Activated naive CD8-positive, alpha-beta T cell treated with anti-CD3 and anti-CD28 coated beads, Interleukin-2, amount 50 U/mL, for 16 hours (primary cell): Measurements from ENCODE around the gene SLC8A2.

ENCODE experiments used
- DNase-seq: peaks from one replicate; pipeline ENCODE4 v3.0.0-alpha.2; 2020; ENCODE audit warnings: low read depth, low spot score

The SLC8A2 gene, protein sequence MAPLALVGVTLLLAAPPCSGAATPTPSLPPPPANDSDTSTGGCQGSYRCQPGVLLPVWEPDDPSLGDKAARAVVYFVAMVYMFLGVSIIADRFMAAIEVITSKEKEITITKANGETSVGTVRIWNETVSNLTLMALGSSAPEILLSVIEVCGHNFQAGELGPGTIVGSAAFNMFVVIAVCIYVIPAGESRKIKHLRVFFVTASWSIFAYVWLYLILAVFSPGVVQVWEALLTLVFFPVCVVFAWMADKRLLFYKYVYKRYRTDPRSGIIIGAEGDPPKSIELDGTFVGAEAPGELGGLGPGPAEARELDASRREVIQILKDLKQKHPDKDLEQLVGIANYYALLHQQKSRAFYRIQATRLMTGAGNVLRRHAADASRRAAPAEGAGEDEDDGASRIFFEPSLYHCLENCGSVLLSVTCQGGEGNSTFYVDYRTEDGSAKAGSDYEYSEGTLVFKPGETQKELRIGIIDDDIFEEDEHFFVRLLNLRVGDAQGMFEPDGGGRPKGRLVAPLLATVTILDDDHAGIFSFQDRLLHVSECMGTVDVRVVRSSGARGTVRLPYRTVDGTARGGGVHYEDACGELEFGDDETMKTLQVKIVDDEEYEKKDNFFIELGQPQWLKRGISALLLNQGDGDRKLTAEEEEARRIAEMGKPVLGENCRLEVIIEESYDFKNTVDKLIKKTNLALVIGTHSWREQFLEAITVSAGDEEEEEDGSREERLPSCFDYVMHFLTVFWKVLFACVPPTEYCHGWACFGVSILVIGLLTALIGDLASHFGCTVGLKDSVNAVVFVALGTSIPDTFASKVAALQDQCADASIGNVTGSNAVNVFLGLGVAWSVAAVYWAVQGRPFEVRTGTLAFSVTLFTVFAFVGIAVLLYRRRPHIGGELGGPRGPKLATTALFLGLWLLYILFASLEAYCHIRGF

DNA sequence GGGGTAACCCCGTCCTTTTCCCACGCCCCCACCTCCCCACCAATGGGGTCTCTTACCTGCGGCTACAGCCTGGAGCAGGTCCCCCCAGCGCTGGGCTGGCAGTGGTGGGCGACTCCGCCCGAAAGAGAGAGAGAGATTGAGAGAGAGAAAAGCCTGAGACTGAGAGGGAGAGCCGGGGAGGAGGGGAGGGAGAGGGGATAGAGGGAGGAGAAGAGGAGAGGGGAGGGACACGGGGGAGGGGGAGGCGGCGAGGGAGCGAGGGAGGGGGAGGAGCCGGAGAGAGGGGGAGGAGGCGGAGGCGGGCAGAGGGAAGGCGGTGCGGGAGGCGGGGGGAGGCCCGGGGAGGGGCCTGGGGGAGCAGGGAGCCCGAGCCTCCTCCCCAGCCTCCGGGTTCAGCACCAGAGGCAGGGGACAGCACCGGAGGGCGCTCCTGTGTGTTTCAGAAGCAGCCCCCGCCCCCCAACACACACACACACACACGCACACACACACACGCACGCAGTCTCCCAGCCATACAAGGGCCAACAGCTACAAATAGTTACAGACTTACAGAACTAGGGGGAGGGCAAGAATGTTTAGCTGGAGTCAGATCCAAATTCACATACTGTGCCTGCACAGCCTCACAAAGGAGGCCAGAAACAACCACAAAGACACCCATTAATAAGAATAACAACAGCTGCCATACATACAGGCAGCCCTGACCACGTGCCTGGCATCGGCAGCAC, at the start of gene SLC8A2:
TSS of gene SLC8A2 (minus strand) at position 161 of the 725 bp plus-strand sequence. CDS start 5,490 bp downstream, outside the sequence.
- DNase-seq, result peak; percentile 35

DNA sequence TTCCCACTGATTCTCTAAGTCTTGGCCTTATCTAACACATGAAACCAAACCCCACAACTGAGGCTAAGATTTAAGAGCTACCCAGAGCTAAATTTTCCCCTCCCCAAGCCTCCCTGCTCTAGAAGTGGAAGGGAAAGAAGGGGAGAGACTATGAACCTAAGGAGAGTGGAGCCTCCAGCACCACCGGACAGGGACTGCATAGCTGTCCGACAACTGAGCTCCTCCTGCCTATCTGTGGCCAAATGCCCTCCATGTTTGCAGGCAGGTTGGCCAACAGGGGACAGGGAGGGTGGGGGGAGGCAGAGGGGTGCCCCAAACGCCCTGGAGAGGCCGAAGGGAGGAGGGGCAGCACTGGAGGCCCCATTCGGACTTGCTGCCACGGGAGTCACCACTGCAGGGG, 49.1 kb upstream of the SLC8A2 start:
- DNase-seq, result no peak

DNA sequence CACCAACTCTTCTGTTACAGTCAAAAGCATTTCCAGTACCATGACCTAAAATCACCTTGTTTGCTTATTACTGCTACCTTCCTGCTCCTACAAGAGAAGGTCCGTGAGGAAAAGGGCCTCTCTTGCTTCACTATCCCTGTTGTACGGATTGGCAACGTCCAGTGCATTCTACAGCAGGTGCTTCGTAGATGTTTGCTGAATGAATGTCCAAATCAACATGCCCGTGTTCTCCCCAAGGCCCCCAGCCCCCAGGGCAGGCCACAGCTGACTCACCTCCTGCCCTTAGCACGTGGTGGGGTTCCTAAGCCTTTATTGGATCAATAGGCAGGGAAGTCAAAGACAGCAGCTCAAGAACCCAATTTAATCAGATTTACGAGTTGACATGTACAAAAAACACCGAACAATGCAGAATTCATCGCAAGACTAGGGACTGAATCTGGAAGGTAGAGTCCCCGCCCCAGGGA, 48.7 kb upstream of the SLC8A2 start:
- no peak for DNase-seq

DNA sequence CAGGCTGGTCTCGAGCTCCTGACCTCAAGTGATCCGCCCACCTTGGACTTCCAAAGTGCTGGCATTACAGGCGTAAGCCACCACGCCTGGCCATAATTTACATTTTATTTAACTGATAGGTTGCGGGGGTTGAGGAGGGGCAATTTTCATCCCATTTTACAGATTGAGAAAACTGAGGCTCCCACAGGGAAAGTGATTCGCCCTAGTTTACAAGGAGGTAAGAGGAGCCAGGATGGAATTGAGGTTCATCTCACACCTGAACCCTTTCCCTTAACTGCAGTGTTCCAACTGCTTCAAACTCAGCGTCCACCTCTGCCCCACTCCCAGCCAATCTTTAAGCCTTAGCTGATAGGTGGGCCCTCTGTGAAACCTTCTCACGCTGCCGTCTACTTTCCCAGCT, 47.2 kb upstream of the SLC8A2 start:
- no peak for DNase-seq

DNA sequence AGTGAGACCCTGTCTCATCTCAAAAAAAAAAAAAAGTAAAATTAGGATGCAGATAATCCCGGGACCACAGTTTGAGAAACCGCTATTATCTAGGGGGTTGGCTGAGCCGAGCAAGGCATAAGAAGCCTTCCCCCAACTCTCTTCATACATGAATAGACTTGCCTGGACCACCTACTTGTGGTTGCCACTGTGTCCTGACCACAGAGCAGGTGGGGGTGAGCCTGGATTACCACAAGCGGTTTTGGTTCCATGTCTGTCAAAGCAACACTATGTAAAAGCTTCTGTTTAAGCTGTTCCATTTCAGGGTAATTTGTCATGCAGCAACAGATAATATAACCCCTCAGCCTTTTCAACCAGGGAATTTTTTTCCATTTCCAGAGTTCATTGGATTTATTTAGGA, 46.4 kb upstream of the SLC8A2 start:
- peak; percentile 65 for DNase-seq

DNA sequence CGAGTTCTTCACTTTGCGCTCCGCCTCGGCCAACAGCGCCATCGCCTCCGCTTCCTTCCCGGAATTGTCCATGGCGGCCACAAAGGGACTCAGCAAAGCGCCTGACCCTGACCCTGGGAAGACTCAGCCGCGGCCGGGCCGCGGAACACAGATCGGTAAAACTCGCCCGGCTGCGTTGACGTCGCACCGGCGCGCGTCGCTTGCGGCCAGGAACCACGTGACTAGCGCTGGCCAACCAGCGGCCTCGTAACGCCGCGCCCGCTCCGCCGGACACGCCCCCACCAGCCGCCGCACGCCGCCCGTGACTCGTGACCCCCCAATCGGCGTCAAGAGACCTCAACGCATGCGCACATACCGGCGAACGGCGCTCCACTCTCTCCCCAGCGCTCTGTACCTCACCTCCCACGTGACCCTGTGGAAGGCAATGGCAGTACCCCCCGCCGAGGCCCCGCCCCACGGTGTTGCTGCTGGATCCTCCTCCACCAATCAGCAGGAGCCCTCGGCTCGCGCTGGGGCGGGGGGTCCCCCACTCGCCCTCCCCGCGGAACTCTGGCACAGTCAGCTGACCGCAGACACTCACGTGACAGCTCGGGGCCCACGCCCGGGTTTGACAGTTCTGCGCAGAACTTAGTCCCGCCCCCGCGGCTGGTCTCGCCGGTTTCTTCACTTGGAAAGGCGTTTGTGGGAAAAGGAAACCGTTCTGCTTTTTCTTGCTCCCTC, 43.3 kb upstream of the SLC8A2 start, which contains the start of gene NAPA:
TSS of gene NAPA (minus strand) at position 195 of the 720 bp plus-strand sequence. CDS start at position 72, 123 bp downstream.
- DNase-seq, result peak; percentile 100

DNA sequence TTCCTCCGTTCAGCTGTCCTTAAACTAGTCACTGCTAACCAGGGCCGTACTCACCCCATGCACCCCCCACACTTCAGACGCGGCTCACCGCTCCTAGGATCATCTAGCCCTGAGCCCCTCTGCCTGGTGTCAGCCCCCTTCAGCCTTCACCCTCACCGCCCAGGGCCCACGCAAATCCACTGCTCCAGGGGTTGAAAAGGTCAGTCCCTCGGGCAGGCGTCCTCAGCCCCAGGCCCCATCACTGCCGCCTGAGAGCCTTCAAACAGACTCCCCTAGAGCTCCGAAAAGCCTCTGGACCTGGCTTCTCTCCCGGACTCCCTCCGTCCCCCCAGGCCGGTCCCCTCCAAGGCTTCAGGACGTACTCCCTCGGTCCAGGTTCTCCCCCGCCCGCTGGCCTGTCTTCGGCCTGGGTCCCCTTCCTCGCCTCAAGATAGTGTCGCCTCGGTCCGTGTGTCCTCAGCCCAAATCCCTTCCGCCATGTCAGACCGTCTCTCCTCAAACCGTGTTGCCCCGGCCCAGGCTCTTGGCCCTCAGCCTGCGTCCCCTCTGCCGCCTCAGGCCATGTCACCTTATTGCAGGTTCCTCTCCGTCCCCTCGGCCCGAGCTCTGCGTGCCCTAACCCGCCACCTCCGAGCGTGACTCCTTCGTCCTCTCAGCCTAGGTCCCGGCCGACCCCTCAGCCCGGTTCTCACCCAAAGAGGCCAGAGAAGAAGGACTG, 42.6 kb upstream of the SLC8A2 start:
- no peak for DNase-seq

DNA sequence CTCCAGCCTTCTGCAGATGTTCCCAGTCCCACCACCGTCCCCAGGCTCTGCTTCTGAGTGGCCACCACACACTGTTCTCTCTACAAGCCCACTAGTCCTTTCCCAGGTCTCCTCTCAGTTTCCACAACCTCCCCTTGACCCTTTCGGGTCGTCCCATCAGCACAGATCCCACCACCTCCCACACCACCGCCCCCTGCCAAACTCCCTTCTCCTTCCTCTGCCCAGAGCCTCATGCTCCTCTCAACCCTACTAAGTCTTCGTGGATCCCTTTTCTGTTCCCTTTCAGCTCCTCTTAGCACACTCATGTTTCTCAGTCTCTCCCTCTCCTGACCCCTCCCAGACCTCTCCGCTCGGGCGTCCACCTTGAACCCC, 41.2 kb upstream of the SLC8A2 start:
- no peak for DNase-seq

DNA sequence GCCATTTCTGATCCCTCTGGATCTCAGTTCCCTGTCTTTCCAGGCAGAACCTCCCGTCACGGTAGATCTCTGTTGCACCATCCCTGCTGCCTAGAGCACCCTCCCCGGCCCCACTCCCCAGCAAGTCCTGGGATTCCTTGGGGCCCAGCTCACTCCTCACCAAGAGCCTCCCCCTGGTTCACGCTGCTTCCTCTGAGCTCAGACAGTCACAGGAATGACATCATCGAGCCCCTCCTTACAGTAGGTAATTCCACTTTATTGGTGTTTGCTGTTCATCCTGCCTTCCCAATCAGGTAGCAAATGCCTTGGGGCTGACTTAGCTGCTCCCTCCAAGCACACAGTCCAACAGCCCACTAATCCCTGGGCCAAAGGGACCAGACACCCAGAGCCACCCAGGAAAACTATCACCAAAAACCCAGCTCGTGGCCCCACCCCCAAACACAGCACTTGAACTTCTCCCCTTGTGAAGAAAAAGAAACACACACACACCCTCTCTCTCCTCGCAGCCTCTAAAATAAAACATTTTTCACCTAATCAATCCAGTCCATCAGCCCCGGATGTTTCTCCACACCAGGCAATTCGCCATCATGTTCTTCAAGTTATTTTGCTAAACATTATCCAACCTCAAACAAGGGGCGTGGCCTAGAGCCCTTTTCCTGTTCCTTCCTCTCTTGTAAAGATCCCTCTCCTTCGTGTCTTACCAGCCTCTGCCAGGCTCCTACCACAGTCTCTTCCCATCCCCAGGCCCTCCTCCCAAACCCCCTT, 40.7 kb upstream of the SLC8A2 start:
- no peak for DNase-seq

DNA sequence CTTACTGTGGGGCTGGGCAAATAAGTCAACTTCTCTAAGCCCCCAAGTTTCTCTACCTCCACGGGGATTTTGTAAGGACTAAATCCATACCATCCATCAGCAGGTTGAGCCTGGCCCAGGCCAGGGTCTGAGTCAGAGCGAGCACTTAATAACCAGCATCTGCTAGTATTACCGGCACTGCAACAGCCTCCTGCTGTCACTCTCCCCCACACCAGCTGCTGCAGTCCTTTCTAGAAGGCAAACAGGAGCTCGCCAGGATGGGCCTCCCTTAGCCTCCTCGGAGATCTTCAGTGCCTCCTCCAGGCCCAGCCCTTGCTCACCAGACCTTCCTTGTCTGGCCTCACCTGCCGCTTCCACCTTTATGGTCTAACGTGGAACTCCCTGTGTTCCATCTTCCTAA, 40.0 kb upstream of the SLC8A2 start:
- DNase-seq, result no peak

DNA sequence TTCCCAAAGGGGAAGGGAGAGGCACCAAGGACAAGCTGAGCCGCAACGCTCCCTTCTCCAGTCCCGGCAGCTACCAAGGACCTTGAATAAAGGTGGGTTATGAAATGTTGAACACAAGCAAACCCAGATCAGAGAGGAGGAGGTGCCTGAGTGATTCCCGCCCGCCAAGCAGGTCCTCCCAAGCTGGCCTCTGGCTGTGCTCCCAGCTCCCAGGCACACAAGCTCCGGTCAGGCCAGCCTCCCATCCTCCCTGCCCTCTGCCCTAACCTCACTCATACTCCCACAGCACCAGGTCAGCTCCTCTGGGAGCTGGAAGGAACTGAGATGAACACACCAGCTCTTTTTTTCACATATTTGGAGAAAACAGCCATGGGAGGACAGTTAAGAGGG, 39.4 kb upstream of the SLC8A2 start:
- DNase-seq, result no peak

DNA sequence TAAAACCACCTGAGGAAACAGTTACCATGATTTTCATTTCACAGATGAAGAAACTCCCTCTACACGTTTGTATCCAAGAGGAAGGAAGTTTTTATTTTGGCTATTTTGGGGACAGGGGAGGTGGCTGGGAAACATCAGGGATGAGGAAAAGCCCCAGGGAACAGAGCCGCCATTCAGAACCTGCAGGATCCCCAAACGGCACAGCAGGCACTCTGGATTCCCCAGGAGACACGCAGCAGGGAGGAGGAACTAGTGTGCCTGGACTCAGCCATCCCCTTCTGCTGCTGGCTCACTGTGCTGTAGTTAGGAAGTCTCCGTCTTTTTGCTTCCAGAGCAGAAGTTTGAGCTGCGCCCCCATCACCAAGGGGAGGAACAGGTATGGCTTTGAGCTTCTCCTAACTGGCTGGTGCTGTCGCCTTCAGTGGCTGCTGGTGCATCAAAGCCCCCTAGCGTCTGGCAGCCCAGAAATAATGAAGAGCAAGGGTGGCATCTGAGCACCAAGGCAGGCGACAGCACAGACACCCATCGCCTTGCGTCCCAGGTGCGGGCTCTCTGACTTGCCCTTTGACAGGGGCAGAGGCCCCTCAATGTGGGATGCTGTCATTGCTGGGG, 38.9 kb upstream of the SLC8A2 start:
- no peak for DNase-seq

DNA sequence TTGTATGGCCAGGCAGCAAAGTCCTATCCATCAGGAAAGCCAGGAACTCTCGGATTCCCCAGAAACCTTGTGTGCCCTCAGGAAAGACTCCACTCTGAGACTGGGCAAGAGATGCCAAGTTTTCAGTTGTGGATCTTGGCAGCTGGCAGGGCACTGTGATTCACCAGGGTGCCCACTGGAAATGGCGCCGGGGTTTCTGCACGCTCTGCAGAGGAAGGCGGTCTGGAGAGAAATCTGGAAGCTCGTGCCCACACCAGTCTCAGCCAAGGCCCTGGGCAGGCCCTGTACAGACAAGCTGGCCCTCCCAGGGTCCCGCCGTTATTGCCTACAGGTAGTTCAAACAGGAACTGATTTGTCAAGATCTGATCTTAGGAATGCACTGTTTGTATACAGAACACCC, 38.3 kb upstream of the SLC8A2 start:
- DNase-seq, result no peak

DNA sequence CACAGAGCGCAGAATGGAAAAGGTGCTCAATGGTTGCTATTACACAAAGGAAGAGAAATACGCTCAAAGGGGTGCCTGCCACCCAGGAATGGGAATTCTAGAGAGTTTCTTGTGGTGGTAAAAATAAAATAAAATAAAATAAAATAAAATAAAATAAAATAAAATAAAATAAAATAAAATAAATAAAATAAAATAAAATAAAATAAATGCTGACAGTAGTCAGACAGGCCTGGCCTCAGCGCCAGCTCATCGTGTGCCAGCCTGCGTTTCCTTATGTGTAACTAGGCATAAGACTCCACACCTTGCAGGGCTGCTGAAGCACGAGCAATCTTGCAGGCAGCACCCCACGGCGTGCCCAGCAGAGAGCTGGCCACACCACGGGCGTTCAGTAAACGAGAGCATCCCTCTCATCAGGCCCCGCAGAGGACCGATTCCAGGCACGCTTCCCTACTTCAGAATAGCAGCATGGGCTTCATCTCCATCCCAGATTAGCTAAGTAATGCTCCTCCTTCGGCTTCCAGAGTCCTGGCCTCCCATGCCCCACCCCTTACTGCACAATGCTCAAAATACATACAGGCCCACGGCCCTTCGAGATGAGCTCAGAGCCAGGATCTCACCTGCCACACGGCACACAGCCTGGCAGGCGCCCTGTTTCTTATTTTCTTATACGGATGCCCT, 37.6 kb upstream of the SLC8A2 start:
- DNase-seq, result no peak

DNA sequence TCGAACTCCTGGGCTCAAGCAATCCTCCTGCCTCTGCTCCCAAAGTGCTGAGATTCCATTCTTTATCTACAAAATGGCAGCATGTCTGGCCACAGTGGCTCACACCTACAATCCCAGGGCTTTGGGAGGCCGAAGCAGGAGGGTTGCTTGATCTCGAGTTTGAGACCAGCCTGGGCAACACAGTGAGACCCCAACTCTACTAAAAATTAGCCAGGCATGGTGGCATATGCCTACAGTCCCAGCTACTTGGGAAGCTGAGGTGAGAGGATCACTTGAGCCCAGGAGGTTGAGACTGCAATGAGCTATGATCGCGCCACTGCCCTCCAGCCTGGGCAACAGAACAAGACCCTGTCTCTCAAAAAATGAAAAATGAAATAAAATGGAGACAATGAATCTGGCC, 37.0 kb upstream of the SLC8A2 start:
- DNase-seq, result no peak

DNA sequence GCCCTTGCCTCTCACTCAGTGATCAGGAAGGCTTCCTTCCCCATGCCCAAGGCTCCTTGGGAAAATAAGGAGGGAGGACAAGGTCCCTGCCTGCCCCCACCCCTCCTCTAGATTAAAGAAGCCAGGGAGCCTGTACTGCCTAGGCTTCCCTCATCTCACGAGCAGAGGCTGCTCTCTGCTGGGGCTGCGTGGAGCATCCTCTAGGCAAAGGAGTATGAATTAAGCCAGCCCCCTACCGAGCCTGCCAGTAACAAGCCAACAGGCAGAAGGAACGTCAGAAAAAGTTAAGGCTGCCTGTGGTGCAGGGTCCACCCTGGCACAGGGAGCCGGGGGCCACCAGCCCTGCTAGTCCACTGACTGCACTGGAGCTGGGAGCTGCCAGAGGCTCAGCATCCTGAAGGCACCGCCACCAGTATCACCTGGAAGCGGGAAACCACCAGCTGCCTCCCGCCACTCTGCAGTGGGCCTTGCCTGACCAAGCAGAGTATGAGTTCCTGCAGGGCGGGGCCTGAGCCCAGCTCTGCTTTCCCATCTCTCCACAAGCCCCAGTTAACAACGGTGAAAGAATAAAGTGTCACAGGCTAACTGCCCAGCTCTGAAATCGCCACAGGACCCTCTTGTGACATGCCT, 36.3 kb upstream of the SLC8A2 start:
- no peak for DNase-seq

DNA sequence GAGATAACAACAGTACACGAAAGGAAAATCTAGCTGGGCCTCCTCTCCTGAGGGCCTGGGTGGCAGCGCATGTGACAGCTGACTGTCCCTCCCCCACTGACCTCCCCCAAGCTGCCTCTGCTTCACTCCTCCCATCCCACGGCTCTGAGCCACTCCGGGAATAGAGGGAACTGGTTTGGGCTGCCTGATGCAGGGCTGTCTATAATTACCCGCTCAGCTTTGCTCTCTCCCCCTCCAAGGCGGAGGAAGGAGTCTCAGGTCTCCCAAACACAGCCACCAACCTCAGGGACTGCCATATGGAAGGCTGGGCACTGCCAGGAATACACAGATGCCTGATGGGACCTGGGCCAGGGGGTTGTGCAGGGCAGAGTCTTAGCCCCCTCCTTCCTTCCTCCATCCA, 35.3 kb upstream of the SLC8A2 start:
- no peak for DNase-seq

DNA sequence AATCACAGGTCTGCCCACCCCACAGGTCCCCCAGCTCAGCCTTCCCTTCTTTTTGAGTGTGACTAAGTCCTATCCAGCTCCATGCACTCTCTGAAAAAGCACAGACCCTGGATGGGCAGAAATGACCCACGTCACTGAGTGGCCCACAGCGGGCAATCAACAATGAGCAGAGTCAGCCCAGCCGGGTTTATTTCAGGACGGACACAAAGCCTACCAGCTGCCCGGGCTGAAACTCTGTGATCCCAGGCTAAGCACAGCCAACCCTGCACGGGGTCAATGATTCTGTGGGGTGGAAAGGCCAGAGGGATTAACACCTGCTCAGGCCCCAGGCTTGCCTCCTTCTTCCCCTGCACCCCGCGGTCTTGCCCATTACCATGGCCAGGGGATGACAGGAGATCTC, 34.8 kb upstream of the SLC8A2 start:
- no peak for DNase-seq
